H7 (cell line): ENCODE measurements around the gene DDX28. TPM values are rescaled to one million over a fixed set of nuclear protein-coding genes. Genes with fewer than 3 reads are reported as not detected.

ENCODE experiments used
- DNase-seq: peaks from one replicate; pipeline ENCODE4 v3.0.0; 2012
- H3K27me3 ChIP-seq: 2 replicates; pipeline ENCODE4 v1.6.0; 2011; ENCODE audit warnings: mild to moderate bottlenecking, low read length; ENCODE audit not compliant: control insufficient read depth, insufficient read depth
- H3K36me3 ChIP-seq: replicated peaks from 2 replicates; pipeline ENCODE4 v1.5.1; 2011; ENCODE audit warnings: low read length; ENCODE audit not compliant: control insufficient read depth, insufficient read depth
- H3K4me3 ChIP-seq: 2 replicates; pipeline ENCODE4 v1.5.1; 2011; ENCODE audit warnings: low read depth, mild to moderate bottlenecking, control low read depth, low read length, moderate library complexity; ENCODE audit not compliant: insufficient read depth
- total RNA-seq: library from RNA; depleted of rRNA; stranded (reverse); fragments of >200 nt; shearing (Covaris generic); gene quantifications from 2 replicates; pipeline ENCODE4 v1.2.3, GENCODE V29; 2014; rRNA removed

Gene DDX28, protein sequence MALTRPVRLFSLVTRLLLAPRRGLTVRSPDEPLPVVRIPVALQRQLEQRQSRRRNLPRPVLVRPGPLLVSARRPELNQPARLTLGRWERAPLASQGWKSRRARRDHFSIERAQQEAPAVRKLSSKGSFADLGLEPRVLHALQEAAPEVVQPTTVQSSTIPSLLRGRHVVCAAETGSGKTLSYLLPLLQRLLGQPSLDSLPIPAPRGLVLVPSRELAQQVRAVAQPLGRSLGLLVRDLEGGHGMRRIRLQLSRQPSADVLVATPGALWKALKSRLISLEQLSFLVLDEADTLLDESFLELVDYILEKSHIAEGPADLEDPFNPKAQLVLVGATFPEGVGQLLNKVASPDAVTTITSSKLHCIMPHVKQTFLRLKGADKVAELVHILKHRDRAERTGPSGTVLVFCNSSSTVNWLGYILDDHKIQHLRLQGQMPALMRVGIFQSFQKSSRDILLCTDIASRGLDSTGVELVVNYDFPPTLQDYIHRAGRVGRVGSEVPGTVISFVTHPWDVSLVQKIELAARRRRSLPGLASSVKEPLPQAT
- 19.4 and 26.4 TPM in 2 replicates for total RNA-seq

DNA sequence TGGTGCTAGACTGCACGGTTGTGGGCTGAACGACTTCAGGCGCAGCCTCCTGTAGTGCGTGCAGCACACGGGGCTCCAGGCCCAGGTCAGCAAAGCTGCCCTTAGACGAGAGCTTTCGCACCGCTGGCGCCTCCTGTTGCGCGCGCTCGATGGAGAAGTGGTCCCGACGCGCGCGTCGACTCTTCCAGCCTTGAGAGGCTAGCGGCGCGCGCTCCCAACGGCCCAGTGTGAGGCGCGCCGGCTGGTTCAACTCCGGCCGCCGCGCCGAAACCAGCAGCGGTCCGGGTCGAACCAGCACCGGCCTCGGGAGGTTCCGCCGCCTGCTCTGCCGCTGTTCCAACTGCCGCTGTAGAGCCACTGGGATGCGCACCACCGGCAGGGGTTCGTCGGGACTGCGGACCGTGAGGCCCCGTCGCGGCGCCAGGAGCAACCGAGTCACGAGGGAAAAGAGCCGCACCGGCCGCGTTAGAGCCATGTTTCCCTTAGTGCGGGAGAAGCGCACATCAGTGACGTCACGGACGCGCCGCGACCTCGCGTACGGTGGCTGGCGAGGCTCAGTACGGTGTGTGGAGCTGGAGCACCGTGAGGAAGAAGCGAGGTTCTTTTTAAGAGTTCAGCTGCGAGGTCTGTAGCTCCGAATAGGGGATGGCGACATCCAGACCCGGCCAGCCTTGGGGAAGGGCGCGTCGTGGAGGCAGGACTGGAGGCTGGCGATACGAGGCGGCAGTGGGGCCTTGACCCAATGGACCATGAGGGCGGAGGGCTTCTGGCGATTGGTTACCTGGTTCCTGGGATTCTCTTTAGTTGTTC lies at the start of gene DDX28, which contains the start of gene DUS2:
Gene DDX28 (minus strand): TSS at position 505 of the 810 bp plus-strand sequence. CDS start 30 bp downstream, at position 475.
Gene DUS2 (plus strand): TSS at position 557 of the 810 bp plus-strand sequence. CDS start 14,740 bp downstream, outside the sequence.
- H3K27me3 ChIP-seq, result no peaks in the 10 kb centered on the region
- H3K4me3 ChIP-seq, result peak within 1 kb of the TSS; percentile 91
- peaks cover 8% of the 10 kb centered on the region for H3K36me3 ChIP-seq
- DNase-seq, result peak; percentile 91

DNA sequence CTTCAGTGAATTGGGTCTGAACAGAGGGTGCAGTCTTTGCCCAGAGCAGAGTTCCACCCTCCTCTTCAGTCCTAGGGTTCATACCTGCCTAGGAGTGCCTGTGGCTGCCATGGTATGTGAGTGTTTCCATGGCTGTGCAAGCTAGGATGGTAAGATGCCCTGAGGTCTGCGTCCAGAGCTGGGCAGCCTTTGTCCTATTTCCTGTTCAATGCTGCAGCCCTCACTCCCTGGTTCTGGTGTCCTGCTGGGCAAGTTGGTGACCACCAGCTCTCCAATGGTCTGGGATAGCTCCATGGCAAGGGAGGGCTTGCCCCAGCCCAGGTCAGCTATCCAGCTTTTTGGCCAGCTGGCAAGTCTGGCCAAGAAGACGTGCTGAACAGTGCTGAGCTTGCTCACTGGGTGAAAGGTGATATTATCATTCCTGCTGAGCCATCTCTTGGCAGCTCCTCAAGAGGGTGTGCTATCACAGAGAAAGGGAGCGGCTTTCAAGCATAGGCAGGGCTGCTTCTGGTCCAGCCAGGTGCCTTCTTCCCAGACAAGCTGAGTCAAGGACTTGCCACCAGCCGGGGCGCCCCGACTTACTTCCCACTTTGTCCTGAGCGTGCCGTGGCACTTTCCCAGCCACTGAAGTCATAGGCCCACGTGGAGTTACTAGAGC lies 49.1 kb upstream of the DDX28 start:
- DNase-seq, result no peak
- H3K4me3 ChIP-seq, result no peak overlapping the region
- peaks cover 45% of the 10 kb centered on the region for H3K36me3 ChIP-seq
- H3K27me3 ChIP-seq, result no peaks in the 10 kb centered on the region

DNA sequence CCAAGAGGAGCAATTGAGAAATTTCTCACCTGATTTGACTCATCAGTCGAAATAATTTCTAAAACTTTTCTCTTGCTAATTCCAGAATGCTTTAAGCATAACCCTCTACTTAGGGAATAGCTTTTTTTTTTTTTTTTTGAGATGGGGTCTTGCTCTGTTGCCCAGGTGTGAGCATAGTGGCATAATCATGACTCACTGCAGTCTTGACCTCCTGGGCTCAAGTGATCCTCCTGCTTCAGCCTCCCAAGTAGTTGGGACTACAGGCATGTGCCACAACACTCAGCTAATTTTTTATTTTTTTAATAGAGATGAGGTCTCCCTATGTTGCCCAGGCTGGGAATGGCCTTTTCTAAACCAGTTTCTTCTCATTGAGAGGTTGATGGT lies 48.5 kb upstream of the DDX28 start:
- no peaks in the 10 kb centered on the region for H3K27me3 ChIP-seq
- DNase-seq, result no peak
- H3K36me3 ChIP-seq, result peaks cover 44% of the 10 kb centered on the region
- H3K4me3 ChIP-seq, result no peak overlapping the region

DNA sequence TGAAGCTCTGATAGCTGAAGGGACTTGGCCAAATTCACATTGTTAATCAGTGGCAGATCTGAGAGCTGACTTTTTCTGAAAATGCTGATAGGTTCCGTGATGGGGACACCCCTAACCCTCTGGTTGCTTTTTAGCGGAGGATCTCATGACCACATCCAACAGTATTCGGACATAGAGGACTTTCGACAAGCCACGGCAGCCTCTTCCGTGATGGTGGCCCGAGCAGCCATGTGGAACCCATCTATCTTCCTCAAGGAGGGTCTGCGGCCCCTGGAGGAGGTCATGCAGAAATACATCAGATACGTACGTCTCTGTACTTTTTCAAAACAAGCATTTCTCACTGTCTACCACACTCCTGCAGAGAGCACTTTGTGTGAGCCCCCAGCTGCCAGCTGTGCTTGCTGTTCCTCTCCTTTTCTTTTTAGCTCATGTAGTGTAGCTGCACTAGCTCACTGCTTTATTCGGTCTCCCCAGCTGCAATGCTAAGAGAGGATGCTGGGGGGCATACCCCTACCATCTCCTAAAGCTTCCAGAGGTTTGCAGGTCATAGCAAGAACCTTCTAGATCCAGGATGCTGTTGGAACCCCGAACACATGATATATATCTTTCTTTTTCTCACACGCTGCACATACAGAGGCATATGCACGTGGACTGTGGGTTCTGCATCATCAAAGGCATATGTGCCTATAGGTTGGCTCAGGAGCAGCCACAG lies 47.9 kb upstream of the DDX28 start:
- H3K4me3 ChIP-seq, result no peak overlapping the region

DNA sequence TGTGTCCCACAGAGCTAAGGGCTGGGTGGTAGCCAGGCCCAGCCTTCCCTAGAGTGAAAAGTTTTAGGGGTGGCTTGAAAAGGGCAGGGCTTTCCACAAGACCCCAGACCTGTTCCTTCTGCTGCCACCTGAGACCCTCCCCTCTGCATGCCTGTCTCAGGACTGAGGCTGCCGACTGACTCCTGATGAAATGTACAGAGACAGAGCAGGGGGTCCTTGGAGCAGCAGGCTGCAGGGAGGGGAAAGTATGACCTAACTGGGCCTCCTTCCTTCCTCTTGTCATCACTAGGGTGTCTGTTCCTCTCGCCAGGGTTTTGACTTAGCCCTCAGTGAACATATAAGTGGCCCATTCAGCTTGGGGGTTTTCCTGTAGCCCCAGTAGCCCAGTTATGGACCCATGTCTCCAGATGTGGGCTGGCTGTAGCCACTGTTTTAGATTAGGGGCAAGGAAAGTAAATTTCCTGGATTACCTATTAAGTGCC lies 47.3 kb upstream of the DDX28 start:
- Histone ChIP-seq H3K27me3 (no peaks in the 10 kb centered on the region), H3K4me3 (no peak overlapping the region), H3K36me3 (peaks cover 38% of the 10 kb centered on the region)
- no peak for DNase-seq

More for the DNA sequence above, 47.9 kb upstream of the DDX28 start:
- Histone ChIP-seq H3K36me3 (peaks cover 45% of the 10 kb centered on the region), H3K27me3 (no peaks in the 10 kb centered on the region)
- DNase-seq, result no peak

DNA sequence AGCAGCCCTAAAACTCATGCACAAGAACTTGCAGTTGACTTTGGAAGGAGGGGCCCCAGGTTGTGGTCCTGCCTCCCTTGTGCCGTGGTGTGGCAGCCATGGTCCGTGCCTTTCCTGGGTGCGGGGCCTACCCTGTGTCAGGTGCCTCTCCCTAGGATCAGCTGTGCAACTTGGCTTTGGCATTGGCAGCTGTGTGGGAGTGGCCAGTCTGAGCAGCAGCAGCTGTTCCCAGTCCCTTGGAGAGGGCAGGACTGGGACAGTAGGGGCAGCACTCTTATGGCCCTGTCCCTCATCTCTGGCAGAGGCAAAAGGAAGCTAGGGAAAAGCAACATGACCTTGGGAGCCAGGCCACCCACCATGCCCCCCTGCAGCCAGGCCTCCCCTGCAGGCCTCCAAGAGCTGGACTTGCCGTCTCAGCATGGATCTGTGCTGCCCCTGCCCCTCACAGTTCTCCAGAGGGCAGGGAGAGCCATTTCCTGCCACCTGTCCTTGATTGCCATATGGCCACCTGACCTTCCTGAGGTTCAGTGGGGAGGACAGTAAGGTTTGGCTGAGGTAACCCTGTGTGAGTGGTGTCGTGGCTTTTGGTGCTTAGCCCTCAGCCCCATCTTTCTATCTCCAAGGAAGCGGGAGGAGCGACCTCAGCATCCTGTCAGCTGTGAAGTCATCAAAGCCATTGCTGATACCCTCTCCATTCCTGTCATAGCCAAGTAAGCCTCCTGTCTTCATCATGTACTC lies 46.6 kb upstream of the DDX28 start:
- DNase-seq, result no peak
- peaks cover 34% of the 10 kb centered on the region for H3K36me3 ChIP-seq
- H3K27me3 ChIP-seq, result no peaks in the 10 kb centered on the region
- no peak overlapping the region for H3K4me3 ChIP-seq

DNA sequence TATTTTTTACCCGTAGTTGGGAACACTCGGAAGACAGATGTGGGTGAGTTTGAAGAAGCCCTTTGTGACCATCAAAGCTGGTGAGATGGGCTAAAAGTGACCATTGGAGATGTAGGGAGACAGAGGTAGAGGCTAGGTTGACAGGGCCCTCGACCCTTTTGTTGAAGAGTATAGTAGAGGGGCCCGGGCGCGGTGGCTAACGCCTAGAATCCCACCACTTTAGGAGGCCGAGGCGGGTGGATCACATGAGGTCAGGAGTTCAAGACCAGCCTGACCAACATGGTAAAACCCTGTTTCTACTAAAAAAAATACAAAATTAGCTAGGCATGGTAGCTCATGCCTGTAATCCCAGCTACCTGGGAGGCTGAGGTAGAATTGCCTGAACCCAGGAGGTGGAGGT lies 45.9 kb upstream of the DDX28 start:
- no peak for DNase-seq
- no peak overlapping the region for H3K4me3 ChIP-seq
- peaks cover 28% of the 10 kb centered on the region for H3K36me3 ChIP-seq
- H3K27me3 ChIP-seq, result no peaks in the 10 kb centered on the region

DNA sequence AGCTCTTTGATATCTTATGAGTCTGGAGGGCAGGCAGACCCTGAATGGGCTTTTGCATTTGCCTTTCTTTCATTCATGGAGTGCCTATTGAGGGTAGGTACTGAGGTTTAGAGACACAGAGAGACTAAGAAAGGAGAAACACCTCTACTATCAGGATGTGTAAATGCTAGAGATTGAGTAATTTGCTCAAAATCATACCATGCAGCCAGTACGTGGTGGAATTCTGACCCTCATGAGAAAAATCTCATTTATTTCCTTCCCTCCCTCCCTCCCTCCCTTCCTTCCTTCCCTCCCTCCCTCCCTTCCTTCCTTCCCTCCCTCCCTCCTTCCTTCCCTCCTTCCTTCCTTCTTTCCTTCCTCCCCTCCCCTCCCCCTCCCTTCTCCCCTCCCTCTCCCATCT lies 43.7 kb upstream of the DDX28 start:
- no peak for DNase-seq
- Histone ChIP-seq H3K27me3 (no peaks in the 10 kb centered on the region), H3K4me3 (no peak overlapping the region), H3K36me3 (peaks cover 21% of the 10 kb centered on the region)

DNA sequence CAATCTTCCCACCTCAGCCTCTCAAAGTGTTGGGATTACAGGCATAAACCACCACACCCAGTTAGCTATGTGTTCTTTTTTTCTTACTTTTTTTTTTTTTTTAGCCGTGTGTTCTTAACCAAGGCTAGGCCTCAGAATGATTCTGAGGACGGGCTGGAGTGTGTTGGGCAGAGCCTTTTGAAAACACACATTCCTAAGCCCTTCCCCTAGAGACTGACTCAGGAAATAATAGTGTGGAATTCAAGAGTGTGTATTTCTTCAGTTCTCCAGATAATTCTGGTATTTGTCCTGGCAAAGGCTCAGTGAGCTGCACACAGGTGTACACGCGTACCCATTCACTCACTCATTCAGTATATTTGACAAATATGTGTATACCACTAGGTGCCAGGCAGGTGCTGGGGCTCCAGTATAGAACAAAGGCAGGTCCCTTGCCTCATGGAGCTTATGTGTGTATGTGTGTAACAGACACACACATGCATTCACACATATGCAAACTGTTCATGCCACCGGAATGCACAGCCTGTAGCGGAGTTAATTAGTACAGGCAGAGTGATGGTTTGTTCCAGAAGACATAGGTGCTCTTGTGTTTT lies 42.8 kb upstream of the DDX28 start:
- Histone ChIP-seq H3K36me3 (peaks cover 16% of the 10 kb centered on the region), H3K4me3 (no peak overlapping the region), H3K27me3 (no peaks in the 10 kb centered on the region)
- DNase-seq, result no peak

DNA sequence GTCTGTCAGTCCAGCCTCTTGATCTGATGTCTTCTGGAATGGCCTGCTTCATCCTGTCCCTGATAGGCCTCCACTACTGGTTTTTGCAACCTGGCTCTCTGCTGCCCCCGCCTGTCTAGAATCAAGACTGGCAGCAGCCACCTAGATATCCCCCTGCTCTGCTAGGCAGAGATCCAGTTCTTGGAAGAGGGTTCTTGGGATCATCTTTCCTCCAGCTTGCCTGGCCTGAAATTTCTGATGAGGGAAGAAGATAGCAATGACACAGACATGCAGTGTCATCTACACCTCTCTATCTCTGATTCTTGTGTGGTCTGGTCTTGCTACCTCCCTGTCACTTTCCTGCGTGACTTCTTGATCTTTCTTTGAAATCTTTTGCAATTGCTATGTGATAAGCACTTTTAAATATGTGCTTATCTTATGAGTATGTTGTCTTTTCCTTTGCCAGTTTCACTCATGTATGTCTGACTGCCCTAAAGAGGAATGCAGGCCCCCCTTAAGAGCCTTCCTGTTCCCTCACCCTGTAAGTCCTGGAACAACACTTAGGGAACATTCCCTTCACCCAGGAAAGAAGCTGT lies 41.8 kb upstream of the DDX28 start:
- peak; percentile 82 for DNase-seq
- Histone ChIP-seq H3K27me3 (no peaks in the 10 kb centered on the region), H3K36me3 (peaks cover 14% of the 10 kb centered on the region), H3K4me3 (no peak overlapping the region)

DNA sequence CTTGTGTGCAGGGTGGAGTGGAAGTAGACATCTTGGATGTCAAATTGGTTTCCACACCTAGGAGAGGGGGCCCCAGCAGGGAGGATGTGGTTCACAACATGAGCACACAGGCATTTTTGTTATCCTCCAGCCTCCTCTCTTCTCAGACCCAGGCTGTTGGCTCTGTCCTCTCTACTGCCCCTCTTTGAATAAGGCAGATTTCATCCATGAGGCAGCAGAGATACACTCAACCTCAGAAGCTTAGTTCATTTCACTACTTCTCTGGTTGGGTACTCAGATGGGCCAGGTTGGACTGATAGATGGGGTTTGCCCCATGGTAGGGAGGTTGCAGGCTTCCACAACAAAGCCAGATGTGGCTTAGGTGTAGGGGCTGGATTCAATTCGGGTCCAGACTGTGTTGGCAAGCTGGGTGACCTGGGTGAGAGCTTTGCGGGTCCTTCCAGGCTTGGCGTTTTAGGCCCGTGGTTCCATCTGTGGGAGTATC lies 39.9 kb upstream of the DDX28 start:
- Histone ChIP-seq H3K27me3 (no peaks in the 10 kb centered on the region), H3K4me3 (no peak overlapping the region), H3K36me3 (peaks cover 8% of the 10 kb centered on the region)
- DNase-seq, result no peak

DNA sequence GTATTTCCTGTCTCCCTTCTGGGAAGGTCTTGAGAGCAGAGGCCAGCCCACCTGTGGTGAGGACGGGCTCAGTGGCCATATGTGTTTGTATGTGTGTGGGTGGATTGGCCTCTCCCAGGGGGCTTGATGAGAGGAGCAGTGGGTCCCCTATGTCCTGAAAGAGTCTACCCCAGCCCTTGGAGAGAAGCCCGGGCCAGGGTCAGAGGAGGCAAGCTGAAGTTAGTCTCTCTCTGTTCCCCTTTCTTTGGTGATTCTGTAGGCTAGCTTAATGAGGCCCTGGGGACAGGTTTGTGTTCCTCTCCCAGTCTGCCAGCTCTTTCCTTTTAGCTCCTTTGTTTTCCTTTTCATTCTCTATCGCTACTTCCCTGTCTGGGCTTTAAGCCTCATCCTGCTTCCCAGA lies 38.4 kb upstream of the DDX28 start:
- Histone ChIP-seq H3K4me3 (no peak overlapping the region), H3K27me3 (no peaks in the 10 kb centered on the region)
- no peak for DNase-seq

More for the DNA sequence above, 38.4 kb upstream of the DDX28 start:
- peaks cover 7% of the 10 kb centered on the region for H3K36me3 ChIP-seq
